Skeletal muscle cell (primary cell): ENCODE measurements around the gene AKT1.

Experiments
- DNase-seq: peaks from one replicate; pipeline ENCODE4 v3.0.0-alpha.2; 2010; ENCODE audit warnings: low read depth
- H3K4me3 ChIP-seq: 2 replicates; pipeline ENCODE4 v1.5.1; 2011; ENCODE audit warnings: low read depth, mild to moderate bottlenecking, control low read depth, low read length, moderate library complexity

AKT1 gene

GRCh38 chr14:104788873-104789663 lies 6.5 kb downstream of the AKT1 start:
- H3K4me3 ChIP-seq = no peak overlapping the region
- no peak for DNase-seq

GRCh38 chr14:104788161-104788818 lies 7.3 kb downstream of the AKT1 start:
- H3K4me3 ChIP-seq = no peak overlapping the region
- no peak for DNase-seq

GRCh38 chr14:104787736-104788135 lies 7.8 kb downstream of the AKT1 start:
- DNase-seq = no peak

GRCh38 chr14:104786726-104787675 lies 8.5 kb downstream of the AKT1 start:
- DNase-seq = no peak
- H3K4me3 ChIP-seq = no peak overlapping the region

More at GRCh38 chr14:104787736-104788135, 7.8 kb downstream of the AKT1 start:
- H3K4me3 ChIP-seq = no peak overlapping the region

GRCh38 chr14:104786091-104786586 lies 9.4 kb downstream of the AKT1 start:
- no peak for DNase-seq
- H3K4me3 ChIP-seq = no peak overlapping the region

- H3K4me3 ChIP-seq = no peak overlapping the region
- no peak for DNase-seq
Measured at GRCh38 chr14:104785708-104786080, 9.9 kb downstream of the AKT1 start.

- no peak overlapping the region for H3K4me3 ChIP-seq
- DNase-seq = no peak
Measured at GRCh38 chr14:104784846-104785707, 10.5 kb downstream of the AKT1 start.

- DNase-seq = no peak
- no peak overlapping the region for H3K4me3 ChIP-seq
Measured at GRCh38 chr14:104784218-104784568, 11.4 kb downstream of the AKT1 start.

- no peak overlapping the region for H3K4me3 ChIP-seq
- no peak for DNase-seq
Measured at GRCh38 chr14:104783484-104784217, 11.9 kb downstream of the AKT1 start.

GRCh38 chr14:104782808-104783139 lies 12.8 kb downstream of the AKT1 start:
- DNase-seq = no peak
- no peak overlapping the region for H3K4me3 ChIP-seq

- H3K4me3 ChIP-seq = no peak overlapping the region
- DNase-seq = no peak
Measured at GRCh38 chr14:104782086-104782807, 13.3 kb downstream of the AKT1 start.

- no peak for DNase-seq
Measured at GRCh38 chr14:104781271-104782077, 14.1 kb downstream of the AKT1 start.

GRCh38 chr14:104780513-104781030 lies 15.0 kb downstream of the AKT1 start:
- H3K4me3 ChIP-seq = no peak overlapping the region
- no peak for DNase-seq

More at GRCh38 chr14:104781271-104782077, 14.1 kb downstream of the AKT1 start:
- H3K4me3 ChIP-seq = no peak overlapping the region

- DNase-seq = no peak
- H3K4me3 ChIP-seq = no peak overlapping the region
Measured at GRCh38 chr14:104779776-104780512, 15.6 kb downstream of the AKT1 start.

GRCh38 chr14:104778694-104779331 lies 16.7 kb downstream of the AKT1 start:
- DNase-seq = no peak
- H3K4me3 ChIP-seq = no peak overlapping the region

GRCh38 chr14:104777808-104778249 lies 17.7 kb downstream of the AKT1 start:
- no peak for DNase-seq
- no peak overlapping the region for H3K4me3 ChIP-seq
